T-cell (primary cell): ENCODE measurements around the gene APBB1IP. TPM values are rescaled to one million over a fixed set of nuclear protein-coding genes. Genes with fewer than 3 reads are reported as not detected.
A peak's percentile ranks its signal among the peaks of the same experiment; 100 is the strongest.

Experiments used
- ATAC-seq, 4 experiments: fragments of 200-7000 bp in 3 of 4; fragments of 150-1000 bp in 1 of 4; cut with Tn5 transposase; replicated peaks in 1 of 4; 1 replicate in 3 of 4; 2 replicates in 1 of 4; pipeline ENCODE4 v1.10.0; 2021; ENCODE audit warnings: moderate library complexity in 3 of 4, mild to moderate bottlenecking in 2 of 4, moderate number of reproducible peaks in 1 of 4
- CTCF ChIA-PET, 2 donors: fragments of 300-600 bp; sonication (Branson Sonifier 250); formaldehyde crosslinking; loops; one replicate each; lab custom pipeline; 2022; ENCODE audit warnings: antibody characterized with exemption in 2 of 2; lab: Charles Lee
- POLR2A ChIA-PET, 2 donors: fragments of 300-600 bp; sonication (Branson Sonifier 250); formaldehyde crosslinking; loops; one replicate each; lab custom pipeline; 2022; ENCODE audit warnings: antibody characterized with exemption in 2 of 2; lab: Charles Lee
- DNase-seq, 35 experiments: peaks; one replicate each; pipeline versions ENCODE4 v3.0.0 to v3.0.0-alpha.2; 2013 to 2023
- H3K27ac ChIP-seq: one replicate; pipeline ENCODE4 v1.5.1; 2013; ENCODE audit warnings: low read length
- H3K27me3 ChIP-seq, 2 experiments: replicated peaks in 1 of 2; 1 replicate in 1 of 2; 2 replicates in 1 of 2; pipeline versions ENCODE4 v1.6.1 to v1.7.0; 2013; ENCODE audit warnings: low read length in 1 of 2, mixed read lengths in 1 of 2; ENCODE audit not compliant: control insufficient read depth in 2 of 2, insufficient read depth in 2 of 2; ENCODE audit errors: extremely low read depth in 1 of 2
- H3K36me3 ChIP-seq, 2 donors: 1 replicate in 1 of 2; 2 replicates in 1 of 2; pipeline versions ENCODE4 v1.6.1 to v1.7.0; 2013; ENCODE audit warnings: low read length in 1 of 2; ENCODE audit not compliant: control insufficient read depth in 2 of 2, insufficient read depth in 1 of 2; ENCODE audit errors: extremely low read depth in 1 of 2
- H3K4me1 ChIP-seq, 2 experiments: 1 replicate in 1 of 2; 2 replicates in 1 of 2; pipeline versions ENCODE4 v1.6.1 to v1.7.0; 2013; ENCODE audit warnings: low read length in 2 of 2, mixed read lengths in 1 of 2; ENCODE audit not compliant: insufficient read depth in 2 of 2, control insufficient read depth in 1 of 2; ENCODE audit errors: extremely low read depth in 1 of 2
- H3K4me3 ChIP-seq, 2 donors: 1 replicate in 1 of 2; 2 replicates in 1 of 2; pipeline versions ENCODE4 v1.5.1 to v1.7.0; 2013; ENCODE audit warnings: mild to moderate bottlenecking in 2 of 2, low read length in 1 of 2, moderate library complexity in 1 of 2; ENCODE audit not compliant: control insufficient read depth in 1 of 2; ENCODE audit errors: extremely low read depth in 1 of 2
- H3K9me3 ChIP-seq: 2 replicates; pipeline ENCODE4 v1.7.0; 2013
- H3K27ac Mint-ChIP-seq, 2 donors: one replicate each; pipeline ENCODE4 v1.8.0; 2020 to 2021; ENCODE audit warnings: mild to moderate bottlenecking in 2 of 2, mixed read lengths in 2 of 2
- H3K27me3 Mint-ChIP-seq, 2 donors: one replicate each; pipeline ENCODE4 v1.8.0; 2021 to 2022; ENCODE audit warnings: mixed read lengths in 2 of 2
- H3K36me3 Mint-ChIP-seq: one replicate; pipeline ENCODE4 v1.8.0; 2021; ENCODE audit warnings: mixed read lengths
- H3K4me1 Mint-ChIP-seq, 3 donors: one replicate each; pipeline ENCODE4 v1.8.0; 2020 to 2022; ENCODE audit warnings: mixed read lengths in 3 of 3, mild to moderate bottlenecking in 1 of 3
- H3K4me3 Mint-ChIP-seq, 3 donors: one replicate each; pipeline ENCODE4 v1.8.0; 2020 to 2022; ENCODE audit warnings: mild to moderate bottlenecking in 3 of 3, mixed read lengths in 3 of 3, moderate library complexity in 3 of 3
- H3K9me3 Mint-ChIP-seq, 3 donors: one replicate each; pipeline ENCODE4 v1.8.0; 2020 to 2022; ENCODE audit warnings: mixed read lengths in 3 of 3
- WGBS: methylation state at CpG from one replicate; pipeline ENCODE4 v1.1.5; 2013; ENCODE audit warnings: missing lambda C conversion rate; ENCODE audit not compliant: insufficient coverage; 5-methylcytosine and 5-hydroxymethylcytosine counted together
- total RNA-seq, 35 experiments: library from RNA in 6 of 35; stranded (reverse) in 6 of 35; fragments of 120-200 nt in 1 of 35; gene quantifications; one replicate each; pipeline versions ENCODE4 v1.2.1 to v1.2.4 and lab custom pipeline; 2013 to 2026

The APBB1IP gene
- total RNA-seq, 5 donors from 2014 or later (not counting 1 experiment from before 2014, with no cell fraction given), result 86.5 to 102 (median 88.4) TPM

DNA sequence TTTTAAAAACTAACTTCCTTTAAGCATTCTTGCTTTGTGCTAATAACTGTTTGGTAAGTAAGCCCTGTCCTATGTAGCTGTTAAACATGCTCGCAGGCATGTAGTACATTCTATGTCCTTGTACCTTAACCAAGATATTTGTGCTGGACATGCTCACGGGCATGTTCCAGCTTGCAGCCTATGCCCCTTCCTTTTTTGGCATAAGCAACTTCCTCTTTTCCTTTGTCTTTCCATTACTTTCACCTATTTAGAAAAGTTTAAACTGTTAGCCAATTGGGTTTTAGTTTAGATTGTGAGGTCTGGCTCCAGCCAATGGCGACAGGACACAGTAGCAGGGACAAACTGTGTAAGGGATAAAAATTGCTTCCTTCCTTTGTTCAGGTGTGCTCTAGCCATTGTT, 14.4 kb upstream of the APBB1IP start:
- 100% methylated on average over 1 of the region's 3 CpGs for WGBS
- DNase-seq (no peak), ATAC-seq (no peak)
- no peak overlapping the region for H3K27ac Mint-ChIP-seq
- Histone ChIP-seq H3K4me1 (no peaks in the 10 kb centered on the region), H3K36me3 (no peaks in the 10 kb centered on the region), H3K9me3 (no peaks in the 10 kb centered on the region), H3K27ac (no peak overlapping the region), H3K27me3 (no peaks in the 10 kb centered on the region), H3K4me3 (no peak overlapping the region)
- peaks cover 0 to 6% (median 3%) of the 10 kb centered on the region in 3 donors for H3K9me3 Mint-ChIP-seq
- H3K27me3 Mint-ChIP-seq, result no peaks in the 10 kb centered on the region
- CTCF ChIA-PET, result interaction anchor here in 1 of 2 donors (0.6 kb wide), 1 partner anchor 395 kb away, joined by 9 read pairs; no protein-coding TSS in a partner anchor
- peaks cover 3% of the 10 kb centered on the region for H3K36me3 Mint-ChIP-seq
- H3K4me3 Mint-ChIP-seq, result no peak overlapping the region
- H3K4me1 Mint-ChIP-seq, result peaks cover 0 to 1% (median 0%) of the 10 kb centered on the region in 3 donors
- POLR2A ChIA-PET, result no interaction called here

DNA sequence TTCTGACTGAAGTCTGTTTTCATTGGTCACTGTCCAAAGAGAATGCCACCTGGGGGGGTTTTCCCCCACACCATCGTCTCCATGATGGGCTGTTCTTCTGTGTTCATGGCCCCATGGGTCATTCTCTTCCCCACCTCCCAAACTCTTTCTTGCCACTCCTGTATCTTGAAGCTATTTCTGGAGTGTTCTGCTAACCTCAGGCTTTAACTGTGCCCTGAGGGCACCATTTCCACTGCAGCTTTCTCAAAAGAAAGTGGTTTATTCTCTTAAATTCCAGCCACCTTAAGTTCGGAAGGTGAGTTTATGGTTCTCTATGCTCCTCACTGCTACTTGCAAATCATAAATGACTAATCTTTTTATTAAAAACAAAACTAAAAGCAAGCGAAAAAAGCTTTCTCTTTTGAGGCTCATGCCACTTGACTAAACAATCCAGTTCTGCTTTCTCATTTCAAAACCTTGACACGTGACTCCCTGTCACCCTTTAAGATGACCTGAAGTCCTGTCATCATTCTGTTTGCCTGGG, 7.4 kb upstream of the APBB1IP start:
- H3K4me3 Mint-ChIP-seq, result peak overlapping the region; percentile 37 to 50 (median 45)
- H3K27me3 Mint-ChIP-seq, result no peaks in the 10 kb centered on the region
- no peaks in the 10 kb centered on the region for H3K36me3 Mint-ChIP-seq
- no peak overlapping the region for H3K4me3 ChIP-seq
- peaks cover 18 to 28% (median 21%) of the 10 kb centered on the region in 3 donors for H3K4me1 Mint-ChIP-seq
- DNase-seq (peak in 2 of 35 experiments; percentile 32 to 57), ATAC-seq (peak; percentile 58 to 69 (median 64))
- POLR2A ChIA-PET, result interaction anchor here in 1 of 2 donors (0.7 kb wide), 1 partner anchor 11 kb away, joined by 4 read pairs; no protein-coding TSS in a partner anchor
- peak overlapping the region; percentile 77 to 92 for H3K27ac Mint-ChIP-seq
- peak overlapping the region; percentile 64 for H3K27ac ChIP-seq
- peaks cover 0 to 3% (median 0%) of the 10 kb centered on the region in 3 donors for H3K9me3 Mint-ChIP-seq
- CTCF ChIA-PET, result interaction anchor here (0.7 to 1.4 kb wide), 3 partner anchors 16 to 669 kb away, joined by 3 to 7 read pairs (median 3); partner anchors contain the start of gene ANKRD26 (in 1 of the 2)
- no peaks in the 10 kb centered on the region for H3K36me3 ChIP-seq
- peaks cover 0 to 12% of the 10 kb centered on the region in 2 experiments for H3K4me1 ChIP-seq
- no peaks in the 10 kb centered on the region for H3K27me3 ChIP-seq
- 0% methylated on average over 1 of the region's 4 CpGs for WGBS
- H3K9me3 ChIP-seq, result no peaks in the 10 kb centered on the region

DNA sequence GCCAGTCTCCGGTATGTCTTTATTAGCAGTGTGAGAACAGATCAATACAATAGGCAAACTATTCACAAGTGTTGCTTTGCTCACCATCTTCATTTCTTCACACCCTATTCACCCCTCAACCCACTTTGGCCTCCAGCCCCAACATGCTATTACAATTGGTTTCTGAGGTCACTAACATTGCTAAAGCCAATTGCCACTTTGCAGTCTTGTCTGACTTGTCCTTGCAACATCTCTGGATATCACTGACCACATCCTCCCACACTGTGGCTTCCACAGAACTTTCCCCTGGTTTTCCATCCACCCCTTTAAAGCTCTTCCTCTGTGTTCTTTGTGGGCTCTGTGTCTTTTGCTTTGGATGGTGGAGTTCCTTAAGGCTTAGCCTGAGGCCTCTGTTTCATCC, 5.2 kb upstream of the APBB1IP start:
- H3K4me1 Mint-ChIP-seq, result peaks cover 40 to 49% (median 40%) of the 10 kb centered on the region in 3 donors
- no peaks in the 10 kb centered on the region for H3K9me3 ChIP-seq
- DNase-seq (no peak), ATAC-seq (no peak)
- H3K27ac ChIP-seq, result no peak overlapping the region
- no peaks in the 10 kb centered on the region for H3K27me3 Mint-ChIP-seq
- WGBS, result 100% methylated on average over 1 of the region's 1 CpG
- H3K27ac Mint-ChIP-seq, result no peak overlapping the region
- no peaks in the 10 kb centered on the region for H3K36me3 ChIP-seq
- no peaks in the 10 kb centered on the region for H3K36me3 Mint-ChIP-seq
- no peak overlapping the region for H3K4me3 ChIP-seq
- H3K4me3 Mint-ChIP-seq, result no peak overlapping the region
- POLR2A ChIA-PET, result no interaction called here
- peaks cover 12 to 29% of the 10 kb centered on the region in 2 experiments for H3K4me1 ChIP-seq
- H3K27me3 ChIP-seq, result no peaks in the 10 kb centered on the region
- CTCF ChIA-PET, result no interaction called here
- peaks cover 0 to 3% (median 0%) of the 10 kb centered on the region in 3 donors for H3K9me3 Mint-ChIP-seq

DNA sequence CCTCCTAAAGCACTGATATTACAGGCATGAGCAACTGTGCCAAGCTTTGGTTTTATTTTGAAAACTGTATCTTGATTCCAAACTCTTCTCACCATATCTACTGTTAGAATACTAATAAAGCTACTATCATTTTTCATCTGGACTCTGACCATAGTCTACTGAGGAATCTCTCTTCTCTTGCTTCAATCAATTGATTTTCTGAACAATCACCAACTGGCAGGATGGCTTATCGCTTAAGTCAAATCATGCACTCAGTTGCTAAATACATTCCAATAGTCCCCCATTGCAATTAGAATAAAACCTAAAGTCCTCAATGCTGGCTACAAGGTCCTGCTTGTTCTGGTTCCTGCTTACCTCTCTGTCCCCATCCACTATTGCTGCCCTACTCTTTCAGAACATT, 2.3 kb upstream of the APBB1IP start:
- peak overlapping the region; percentile 87 for H3K27ac ChIP-seq
- H3K4me3 ChIP-seq, result no peak overlapping the region
- peaks cover 30 to 40% (median 37%) of the 10 kb centered on the region in 3 donors for H3K4me1 Mint-ChIP-seq
- no peaks in the 10 kb centered on the region for H3K9me3 ChIP-seq
- no peak for ATAC-seq
- POLR2A ChIA-PET, result interaction anchor here (0.5 to 0.6 kb wide), 3 partner anchors 11 to 406 kb away, joined by 3 read pairs; no protein-coding TSS in a partner anchor
- no peak for DNase-seq
- no peaks in the 10 kb centered on the region for H3K27me3 ChIP-seq
- H3K4me3 Mint-ChIP-seq, result peak overlapping the region in 2 of 3 donors; percentile 0 to 1
- H3K36me3 Mint-ChIP-seq, result no peaks in the 10 kb centered on the region
- peak overlapping the region; percentile 93 to 95 for H3K27ac Mint-ChIP-seq
- H3K36me3 ChIP-seq, result no peaks in the 10 kb centered on the region
- WGBS, result 100% methylated on average over 1 of the region's 1 CpG
- CTCF ChIA-PET, result interaction anchor here in 1 of 2 donors (0.7 kb wide), 1 partner anchor 32 kb away, joined by 3 read pairs; no protein-coding TSS in a partner anchor
- no peaks in the 10 kb centered on the region for H3K9me3 Mint-ChIP-seq
- H3K27me3 Mint-ChIP-seq, result no peaks in the 10 kb centered on the region
- H3K4me1 ChIP-seq, result peaks cover 15 to 25% of the 10 kb centered on the region in 2 experiments

DNA sequence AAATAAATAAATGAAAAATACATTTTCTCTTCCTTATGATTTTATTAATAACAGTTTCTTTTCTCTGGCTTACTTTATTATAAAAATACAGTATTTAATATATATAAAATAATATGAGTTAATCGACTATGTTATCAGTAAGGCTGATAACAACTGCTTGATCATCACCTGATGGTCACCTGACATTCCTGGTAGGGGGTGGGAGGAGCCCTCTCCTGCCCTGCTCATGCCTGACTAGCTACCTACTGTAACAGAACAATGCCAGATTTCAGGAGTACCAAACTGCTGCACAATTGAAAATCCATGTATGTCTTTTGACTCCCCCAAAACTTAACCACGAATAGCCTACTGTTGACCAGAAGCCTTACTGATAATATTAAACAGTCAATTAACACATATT, 1.3 kb upstream of the APBB1IP start:
- H3K27ac Mint-ChIP-seq, result peak overlapping the region; percentile 93 to 99
- Histone ChIP-seq H3K4me3 (no peak overlapping the region), H3K36me3 (no peaks in the 10 kb centered on the region), H3K27me3 (no peaks in the 10 kb centered on the region), H3K27ac (peak overlapping the region; percentile 87), H3K9me3 (no peaks in the 10 kb centered on the region), H3K4me1 (peaks cover 23 to 26% of the 10 kb centered on the region in 2 experiments)
- no peaks in the 10 kb centered on the region for H3K9me3 Mint-ChIP-seq
- DNase-seq (peak in 1 of 35 experiments; percentile 37), ATAC-seq (no peak)
- peaks cover 6% of the 10 kb centered on the region for H3K36me3 Mint-ChIP-seq
- H3K4me3 Mint-ChIP-seq, result peak overlapping the region in 2 of 3 donors; percentile 11 to 93
- POLR2A ChIA-PET, result interaction anchor here in 1 of 2 donors (0.6 kb wide), 1 partner anchor 43 kb away, joined by 6 read pairs; no protein-coding TSS in a partner anchor
- peaks cover 37 to 49% (median 44%) of the 10 kb centered on the region in 3 donors for H3K4me1 Mint-ChIP-seq
- H3K27me3 Mint-ChIP-seq, result no peaks in the 10 kb centered on the region
- CTCF ChIA-PET, result interaction anchor here in 1 of 2 donors (0.5 to 1.6 kb wide), 2 partner anchors 32 to 47 kb away, joined by 4 read pairs; no protein-coding TSS in a partner anchor
- no CpG with 5 or more reads among the region's 2 CpGs for WGBS

DNA sequence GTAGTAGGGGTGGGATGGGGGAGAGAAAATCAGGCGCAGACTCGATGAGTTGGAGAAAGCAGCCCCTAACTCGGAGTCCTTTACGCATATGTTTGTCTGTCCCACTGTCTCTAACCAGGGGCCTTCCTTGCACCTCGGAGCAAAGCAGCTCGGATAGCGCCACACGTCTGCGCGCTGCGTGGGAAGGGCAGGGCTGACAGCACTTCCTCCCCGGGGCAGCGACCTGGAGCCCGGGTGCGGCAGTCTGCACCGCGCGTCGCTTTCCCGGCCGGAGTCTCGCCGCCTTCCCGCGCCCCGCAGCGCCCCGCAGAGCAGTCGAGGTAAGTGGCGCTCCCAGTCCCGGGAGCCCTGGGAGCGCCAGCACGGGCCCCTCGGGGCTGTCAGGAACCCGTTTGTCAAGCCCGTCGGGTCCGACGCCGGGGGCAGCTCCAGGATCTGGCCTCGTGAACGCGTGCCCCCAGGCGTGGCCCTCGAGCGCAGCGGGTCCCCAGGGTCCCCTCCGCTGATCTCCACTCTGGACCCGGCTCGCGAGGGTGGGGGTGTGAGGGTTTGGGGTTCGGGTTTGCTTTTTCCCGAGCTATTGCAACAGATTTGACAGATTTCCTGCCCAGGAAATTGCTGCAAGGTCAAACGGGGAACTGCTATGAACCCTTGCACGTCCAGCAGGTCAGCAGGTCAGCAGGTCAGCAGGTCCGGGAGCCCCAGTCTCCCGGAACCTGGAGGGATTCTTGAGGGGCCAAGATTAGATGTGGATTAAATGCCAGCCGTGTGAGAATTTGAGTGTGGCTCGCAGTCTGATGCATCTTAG, 597 bp downstream of the APBB1IP start:
- Histone ChIP-seq H3K27me3 (no peaks in the 10 kb centered on the region), H3K36me3 (no peaks in the 10 kb centered on the region), H3K4me3 (peak overlapping the region; percentile 87 to 93), H3K9me3 (no peaks in the 10 kb centered on the region), H3K27ac (peak overlapping the region; percentile 87), H3K4me1 (peaks cover 31 to 39% of the 10 kb centered on the region in 2 experiments)
- H3K9me3 Mint-ChIP-seq, result no peaks in the 10 kb centered on the region
- ChIA-PET POLR2A (interaction anchor here (0.8 to 1.2 kb wide), 2 partner anchors 10 kb away, joined by 4 read pairs; no protein-coding TSS in a partner anchor), CTCF (interaction anchor here in 1 of 2 donors (0.5 kb wide), 2 partner anchors 42 to 48 kb away, joined by 3 to 4 read pairs; no protein-coding TSS in a partner anchor)
- H3K27ac Mint-ChIP-seq, result peak overlapping the region; percentile 98 to 99
- WGBS, result under 1% methylated on average over 49 of the region's 59 CpGs
- H3K4me1 Mint-ChIP-seq, result peaks cover 52 to 65% (median 59%) of the 10 kb centered on the region in 3 donors
- ATAC-seq (peak; percentile 83 to 86 (median 85)), DNase-seq (peak; percentile 54 to 86 (median 67))
- peak overlapping the region; percentile 92 to 98 (median 93) for H3K4me3 Mint-ChIP-seq
- H3K36me3 Mint-ChIP-seq, result peaks cover 15% of the 10 kb centered on the region
- H3K27me3 Mint-ChIP-seq, result no peaks in the 10 kb centered on the region
